ENCODE results near the gene ZNF211.

ZNF211 gene

GRCh38 chr19:57688011-57688763 is 55.2 kb downstream of the ZNF211 start:
- H2AFZ ChIP-seq = no peak overlapping the region
- no peaks in the 10 kb centered on the region for H3K36me3 ChIP-seq (ENCODE audit: control insufficient read depth, insufficient read depth, low read length)
- no peaks in the 10 kb centered on the region for H3K27me3 ChIP-seq (ENCODE audit: control insufficient read depth, insufficient read depth, low read length)
- H3K9me3 ChIP-seq (ENCODE audit: control insufficient read depth, low read length) = no peaks in the 10 kb centered on the region
- H3K9ac ChIP-seq = no peak overlapping the region
- H3K4me1 ChIP-seq = peaks cover 11% of the 10 kb centered on the region
- H3K79me2 ChIP-seq = peaks cover 57% of the 10 kb centered on the region
- no peak overlapping the region for H3K27ac ChIP-seq
- no peak for TF ChIP-seq CTCF (IDR thresholded peaks at IDR 0.05)
- no peak overlapping the region for H3K4me3 ChIP-seq (ENCODE audit: low read depth, low read length)
- no peak overlapping the region for H3K4me2 ChIP-seq (ENCODE audit: low read length)

GRCh38 chr19:57689750-57690149 is 56.8 kb downstream of the ZNF211 start:
- Histone ChIP-seq H3K4me3 (ENCODE audit: low read depth, low read length) (no peak overlapping the region), H2AFZ (no peak overlapping the region), H3K79me2 (peaks cover 41% of the 10 kb centered on the region), H3K9me3 (ENCODE audit: control insufficient read depth, low read length) (no peaks in the 10 kb centered on the region), H3K36me3 (ENCODE audit: control insufficient read depth, insufficient read depth, low read length) (no peaks in the 10 kb centered on the region), H3K4me2 (ENCODE audit: low read length) (no peak overlapping the region), H3K4me1 (no peaks in the 10 kb centered on the region), H3K27me3 (ENCODE audit: control insufficient read depth, insufficient read depth, low read length) (no peaks in the 10 kb centered on the region), H3K9ac (no peak overlapping the region), H3K27ac (no peak overlapping the region)
- TF ChIP-seq CTCF (IDR thresholded peaks at IDR 0.05) = no peak

Data from parathyroid adenoma (tissue), 2 donors.